HepG2 (cell line): ENCODE results near the gene WDR87. TPM values are rescaled to one million over a fixed set of nuclear protein-coding genes. Genes with fewer than 3 reads are reported as not detected.

ENCODE experiments used
- AFF4 ChIP-seq: sonication (generic); formaldehyde crosslinking; IDR thresholded peaks from 2 replicates; pipeline ENCODE4 v1.4.0; 2020; ENCODE audit warnings: missing genetic modification reagents
- ATF2 ChIP-seq: sonication (generic); formaldehyde crosslinking; IDR thresholded peaks from 2 replicates; pipeline ENCODE4 v1.4.0; 2020; ENCODE audit warnings: missing genetic modification reagents
- BCL3 ChIP-seq: sonication (generic); formaldehyde crosslinking; IDR thresholded peaks from 2 replicates; pipeline ENCODE4 v1.5.1; 2020; ENCODE audit warnings: mild to moderate bottlenecking, missing genetic modification reagents, moderate library complexity
- BRCA1 ChIP-seq: sonication (generic); formaldehyde crosslinking; IDR thresholded peaks from 2 replicates; pipeline ENCODE4 v1.4.0; 2020; ENCODE audit warnings: missing genetic modification reagents
- CBX1 ChIP-seq: IDR thresholded peaks from one replicate; pipeline ENCODE4 v1.6.1; 2016; ENCODE audit warnings: antibody characterized with exemption, low read depth
- IRF9 ChIP-seq: sonication (generic); formaldehyde crosslinking; IDR thresholded peaks from 2 replicates; pipeline ENCODE4 v1.8.0; 2022; ENCODE audit warnings: missing genetic modification reagents, mild to moderate bottlenecking, borderline replicate concordance
- KAT8 ChIP-seq: IDR thresholded peaks from 2 replicates; pipeline ENCODE4 v1.6.1; 2016; ENCODE audit warnings: missing genetic modification reagents, missing compliant biosample characterization
- KDM1A ChIP-seq: IDR thresholded peaks from 2 replicates; pipeline ENCODE4 v1.6.1; 2016; ENCODE audit warnings: missing compliant biosample characterization
- KLF15 ChIP-seq: sonication (generic); formaldehyde crosslinking; IDR thresholded peaks from 2 replicates; pipeline ENCODE4 v1.8.1; 2023; ENCODE audit warnings: borderline replicate concordance, mild to moderate bottlenecking, inconsistent platforms, missing genetic modification reagents, mixed read lengths
- NONO ChIP-seq, 2 experiments: fragments of 450-650 bp in 1 of 2; sonication (generic) in 1 of 2; formaldehyde crosslinking in 1 of 2; IDR thresholded peaks in 1 of 2; conservative IDR thresholded peaks in 1 of 2; 2 replicates each; pipeline versions ENCODE4 v1.6.1 to v1.8.0; 2017 to 2022; ENCODE audit warnings: mild to moderate bottlenecking in 1 of 2, missing genetic modification reagents in 1 of 2, moderate library complexity in 1 of 2
- RBFOX2 ChIP-seq: fragments of 200-400 bp; formaldehyde crosslinking; IDR thresholded peaks from 2 replicates; pipeline ENCODE4 v1.6.1; 2017; ENCODE audit warnings: low read depth, mild to moderate bottlenecking, low read length
- REXO4 ChIP-seq: sonication (generic); formaldehyde crosslinking; IDR thresholded peaks from 2 replicates; pipeline ENCODE4 v1.8.0; 2022; ENCODE audit warnings: missing genetic modification reagents, mild to moderate bottlenecking, borderline replicate concordance
- TBP ChIP-seq: sonication (generic); formaldehyde crosslinking; IDR thresholded peaks from 2 replicates; pipeline ENCODE4 v1.5.0; 2020; ENCODE audit warnings: missing genetic modification reagents
- YEATS2 ChIP-seq: sonication (generic); formaldehyde crosslinking; IDR thresholded peaks from 2 replicates; pipeline ENCODE4 v1.4.0; 2020; ENCODE audit warnings: missing genetic modification reagents, borderline replicate concordance
- ZNF142 ChIP-seq: sonication (generic); formaldehyde crosslinking; IDR thresholded peaks from 2 replicates; pipeline ENCODE4 v1.4.0; 2020; ENCODE audit warnings: missing genetic modification reagents
- ZNF567 ChIP-seq: sonication (generic); formaldehyde crosslinking; IDR thresholded peaks from 2 replicates; pipeline ENCODE4 v1.8.1; 2023; ENCODE audit warnings: mild to moderate bottlenecking, missing genetic modification reagents, borderline replicate concordance
- ZNF598 ChIP-seq: sonication (generic); formaldehyde crosslinking; IDR thresholded peaks from 2 replicates; pipeline ENCODE4 v1.5.1; 2020; ENCODE audit warnings: mild to moderate bottlenecking, missing genetic modification reagents, borderline replicate concordance
- polyA plus RNA-seq, 8 experiments: library from polyadenylated mRNA; depleted of rRNA in 3 of 8; stranded (reverse) in 7 of 8; unstranded in 1 of 8; fragments of >200 nt; fragmentation: Illumina TruSeq in 4 of 8; extraction: Trizol in 4 of 8; gene quantifications; 2 replicates each; pipeline versions ENCODE4 v1.2.1 to v1.2.3, GENCODE V29; 2011 to 2016; ENCODE audit warnings: low read depth in 4 of 8, missing spikeins in 1 of 8, mixed read lengths in 1 of 8; ENCODE audit not compliant: insufficient read depth in 1 of 8
- total RNA-seq, 5 experiments: library from RNA; depleted of rRNA; stranded (reverse); fragments of >200 nt; fragmentation: Illumina TruSeq; extraction: Trizol; gene quantifications; 2 replicates each; pipeline ENCODE4 v1.2.3, GENCODE V29; 2016; ENCODE audit warnings: low read depth in 1 of 5

Gene WDR87
- total and polyA plus RNA-seq, 2 of the 13 experiments (the other 11 are each of a cell fraction or from before 2014, with no cell fraction given) = not detected

- TF ChIP-seq BCL3 (CRISPR knock-in tag) = no peak
- TF ChIP-seq KLF15 (CRISPR knock-in tag) = no peak
- no peak for TF ChIP-seq TBP (CRISPR knock-in tag)
- no peak for TF ChIP-seq KDM1A
- no peak for TF ChIP-seq REXO4
- no peak for TF ChIP-seq NONO (IDR thresholded peaks at IDR 0.05)
- no peak for TF ChIP-seq NONO (CRISPR knock-in tag; conservative IDR thresholded peaks at IDR 0.05)
- TF ChIP-seq CBX1 = no peak
- TF ChIP-seq ZNF142 = no peak
- no peak for TF ChIP-seq KAT8 (CRISPR knock-in tag)
- TF ChIP-seq ZNF567 (CRISPR knock-in tag) = no peak
- TF ChIP-seq BRCA1 (CRISPR knock-in tag) = no peak
- no peak for TF ChIP-seq ATF2 (CRISPR knock-in tag)
- no peak for TF ChIP-seq ZNF598
- TF ChIP-seq AFF4 (CRISPR knock-in tag) = no peak
- no peak for TF ChIP-seq IRF9
- no peak for TF ChIP-seq YEATS2
- no peak for TF ChIP-seq RBFOX2
Measured at GRCh38 chr19:37874784-37875183, 31.6 kb downstream of the WDR87 start (continued).
